ENCODE results near the gene APMAP.

The APMAP gene

DNA sequence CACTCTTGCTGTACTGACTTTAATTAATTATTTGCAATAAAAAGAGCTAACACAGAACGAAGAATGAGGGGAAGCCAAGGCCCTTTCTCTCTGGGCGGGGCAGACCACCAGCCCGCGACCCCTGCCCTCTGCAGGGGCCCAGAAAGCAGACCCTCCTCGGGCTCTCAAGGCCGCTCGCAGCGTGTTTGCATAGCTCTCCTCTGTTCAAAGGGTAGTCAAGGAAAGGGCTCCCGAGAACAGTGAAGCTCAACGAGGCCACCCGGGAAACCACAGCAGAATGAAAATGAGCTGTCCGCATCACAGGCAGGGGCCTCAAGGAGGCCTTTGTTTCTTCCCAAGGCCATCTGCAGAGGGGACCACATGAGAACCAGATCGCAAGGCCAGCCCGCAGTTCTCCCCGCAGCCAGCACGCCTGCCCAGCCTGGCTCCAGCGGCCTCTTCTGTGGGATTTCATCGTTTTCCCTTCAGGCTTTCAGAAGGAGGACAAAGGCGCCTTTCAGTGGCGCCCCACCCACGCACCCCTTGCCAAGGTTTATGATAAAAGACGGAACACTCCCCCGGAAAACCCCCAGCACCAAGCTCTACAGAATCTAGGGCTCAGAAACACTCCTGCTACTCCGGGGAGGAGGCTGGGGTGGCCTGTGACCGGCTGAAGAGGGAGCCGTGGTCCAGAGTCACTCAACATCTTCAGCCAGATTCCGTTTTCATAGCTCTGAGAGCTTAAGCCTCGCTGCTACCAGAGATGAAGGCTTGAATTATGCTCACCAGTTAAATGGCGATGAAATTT is 40.1 kb upstream of the APMAP start:
- Histone ChIP-seq H3K36me3 (ENCODE audit: control insufficient read depth in 2 of 2, insufficient read depth in 1 of 2, low read length in 2 of 2) (peaks cover 0 to 3% of the 10 kb centered on the region in 2 experiments; a peak in 1 of 3 replicates), H3K4me1 (ENCODE audit: control insufficient read depth, insufficient read depth, low read length) (peaks cover 7% of the 10 kb centered on the region), H3K27ac (ENCODE audit: extremely low read depth, low read depth, low read length) (no peak overlapping the region), H3K4me3 (ENCODE audit: low read depth, low read length) (no peak overlapping the region), H3K9me3 (ENCODE audit: control insufficient read depth, insufficient read depth, low read depth, low read length) (no peaks in the 10 kb centered on the region)
- TF ChIP-seq, protein P1, sequence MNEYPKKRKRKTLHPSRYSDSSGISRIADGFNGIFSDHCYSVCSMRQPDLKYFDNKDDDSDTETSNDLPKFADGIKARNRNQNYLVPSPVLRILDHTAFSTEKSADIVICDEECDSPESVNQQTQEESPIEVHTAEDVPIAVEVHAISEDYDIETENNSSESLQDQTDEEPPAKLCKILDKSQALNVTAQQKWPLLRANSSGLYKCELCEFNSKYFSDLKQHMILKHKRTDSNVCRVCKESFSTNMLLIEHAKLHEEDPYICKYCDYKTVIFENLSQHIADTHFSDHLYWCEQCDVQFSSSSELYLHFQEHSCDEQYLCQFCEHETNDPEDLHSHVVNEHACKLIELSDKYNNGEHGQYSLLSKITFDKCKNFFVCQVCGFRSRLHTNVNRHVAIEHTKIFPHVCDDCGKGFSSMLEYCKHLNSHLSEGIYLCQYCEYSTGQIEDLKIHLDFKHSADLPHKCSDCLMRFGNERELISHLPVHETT (tag by site-specific recombination; IDR thresholded peaks at IDR 0.05) = no peak
- TF ChIP-seq, protein P2, sequence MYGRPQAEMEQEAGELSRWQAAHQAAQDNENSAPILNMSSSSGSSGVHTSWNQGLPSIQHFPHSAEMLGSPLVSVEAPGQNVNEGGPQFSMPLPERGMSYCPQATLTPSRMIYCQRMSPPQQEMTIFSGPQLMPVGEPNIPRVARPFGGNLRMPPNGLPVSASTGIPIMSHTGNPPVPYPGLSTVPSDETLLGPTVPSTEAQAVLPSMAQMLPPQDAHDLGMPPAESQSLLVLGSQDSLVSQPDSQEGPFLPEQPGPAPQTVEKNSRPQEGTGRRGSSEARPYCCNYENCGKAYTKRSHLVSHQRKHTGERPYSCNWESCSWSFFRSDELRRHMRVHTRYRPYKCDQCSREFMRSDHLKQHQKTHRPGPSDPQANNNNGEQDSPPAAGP (tag by site-specific recombination; IDR thresholded peaks at IDR 0.05) = no peak
- TF ChIP-seq TRIM28 (IDR thresholded peaks at IDR 0.05; ENCODE audit: borderline replicate concordance, low read length) (no peak), ZNF747 (tag by site-specific recombination; IDR thresholded peaks at IDR 0.05) (no peak), ZNF623 (tag by site-specific recombination; IDR thresholded peaks at IDR 0.05) (no peak), HOXD13 (CRISPR knock-in tag; IDR thresholded peaks at IDR 0.05; ENCODE audit: borderline replicate concordance) (no peak), ZNF654 (tag by site-specific recombination; IDR thresholded peaks at IDR 0.05; ENCODE audit: low read depth) (no peak), EGR2 (tag by site-specific recombination; IDR thresholded peaks at IDR 0.05; ENCODE audit: low read depth) (peak; percentile 76), ZNF366 (tag by site-specific recombination; conservative IDR thresholded peaks at IDR 0.05) (no peak), ZNF19 (tag by site-specific recombination; IDR thresholded peaks at IDR 0.05; ENCODE audit: low read depth) (no peak), ZNF350 (tag by site-specific recombination; IDR thresholded peaks at IDR 0.05) (no peak), ZFHX2 (tag by site-specific recombination; conservative IDR thresholded peaks at IDR 0.05) (peak; percentile 68), ZNF214 (tag by site-specific recombination; IDR thresholded peaks at IDR 0.05; ENCODE audit: borderline replicate concordance) (no peak)
- TF ChIP-seq, protein P3, sequence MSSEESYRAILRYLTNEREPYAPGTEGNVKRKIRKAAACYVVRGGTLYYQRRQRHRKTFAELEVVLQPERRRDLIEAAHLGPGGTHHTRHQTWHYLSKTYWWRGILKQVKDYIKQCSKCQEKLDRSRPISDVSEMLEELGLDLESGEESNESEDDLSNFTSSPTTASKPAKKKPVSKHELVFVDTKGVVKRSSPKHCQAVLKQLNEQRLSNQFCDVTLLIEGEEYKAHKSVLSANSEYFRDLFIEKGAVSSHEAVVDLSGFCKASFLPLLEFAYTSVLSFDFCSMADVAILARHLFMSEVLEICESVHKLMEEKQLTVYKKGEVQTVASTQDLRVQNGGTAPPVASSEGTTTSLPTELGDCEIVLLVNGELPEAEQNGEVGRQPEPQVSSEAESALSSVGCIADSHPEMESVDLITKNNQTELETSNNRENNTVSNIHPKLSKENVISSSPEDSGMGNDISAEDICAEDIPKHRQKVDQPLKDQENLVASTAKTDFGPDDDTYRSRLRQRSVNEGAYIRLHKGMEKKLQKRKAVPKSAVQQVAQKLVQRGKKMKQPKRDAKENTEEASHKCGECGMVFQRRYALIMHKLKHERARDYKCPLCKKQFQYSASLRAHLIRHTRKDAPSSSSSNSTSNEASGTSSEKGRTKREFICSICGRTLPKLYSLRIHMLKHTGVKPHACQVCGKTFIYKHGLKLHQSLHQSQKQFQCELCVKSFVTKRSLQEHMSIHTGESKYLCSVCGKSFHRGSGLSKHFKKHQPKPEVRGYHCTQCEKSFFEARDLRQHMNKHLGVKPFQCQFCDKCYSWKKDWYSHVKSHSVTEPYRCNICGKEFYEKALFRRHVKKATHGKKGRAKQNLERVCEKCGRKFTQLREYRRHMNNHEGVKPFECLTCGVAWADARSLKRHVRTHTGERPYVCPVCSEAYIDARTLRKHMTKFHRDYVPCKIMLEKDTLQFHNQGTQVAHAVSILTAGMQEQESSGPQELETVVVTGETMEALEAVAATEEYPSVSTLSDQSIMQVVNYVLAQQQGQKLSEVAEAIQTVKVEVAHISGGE (tag by site-specific recombination; conservative IDR thresholded peaks at IDR 0.05; ENCODE audit: low read depth) = no peak
- TF ChIP-seq, protein P4, sequence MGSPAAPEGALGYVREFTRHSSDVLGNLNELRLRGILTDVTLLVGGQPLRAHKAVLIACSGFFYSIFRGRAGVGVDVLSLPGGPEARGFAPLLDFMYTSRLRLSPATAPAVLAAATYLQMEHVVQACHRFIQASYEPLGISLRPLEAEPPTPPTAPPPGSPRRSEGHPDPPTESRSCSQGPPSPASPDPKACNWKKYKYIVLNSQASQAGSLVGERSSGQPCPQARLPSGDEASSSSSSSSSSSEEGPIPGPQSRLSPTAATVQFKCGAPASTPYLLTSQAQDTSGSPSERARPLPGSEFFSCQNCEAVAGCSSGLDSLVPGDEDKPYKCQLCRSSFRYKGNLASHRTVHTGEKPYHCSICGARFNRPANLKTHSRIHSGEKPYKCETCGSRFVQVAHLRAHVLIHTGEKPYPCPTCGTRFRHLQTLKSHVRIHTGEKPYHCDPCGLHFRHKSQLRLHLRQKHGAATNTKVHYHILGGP (tag by site-specific recombination; IDR thresholded peaks at IDR 0.05) = no peak
- TF ChIP-seq, protein P5, sequence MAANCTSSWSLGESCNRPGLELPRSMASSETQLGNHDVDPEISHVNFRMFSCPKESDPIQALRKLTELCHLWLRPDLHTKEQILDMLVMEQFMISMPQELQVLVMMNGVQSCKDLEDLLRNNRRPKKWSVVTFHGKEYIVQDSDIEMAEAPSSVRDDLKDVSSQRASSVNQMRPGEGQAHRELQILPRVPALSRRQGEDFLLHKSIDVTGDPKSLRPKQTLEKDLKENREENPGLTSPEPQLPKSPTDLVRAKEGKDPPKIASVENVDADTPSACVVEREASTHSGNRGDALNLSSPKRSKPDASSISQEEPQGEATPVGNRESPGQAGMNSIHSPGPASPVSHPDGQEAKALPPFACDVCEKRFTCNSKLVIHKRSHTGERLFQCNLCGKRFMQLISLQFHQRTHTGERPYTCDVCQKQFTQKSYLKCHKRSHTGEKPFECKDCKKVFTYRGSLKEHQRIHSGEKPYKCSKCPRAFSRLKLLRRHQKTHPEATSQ (tag by site-specific recombination; IDR thresholded peaks at IDR 0.05) = no peak
- TF ChIP-seq, protein P6, sequence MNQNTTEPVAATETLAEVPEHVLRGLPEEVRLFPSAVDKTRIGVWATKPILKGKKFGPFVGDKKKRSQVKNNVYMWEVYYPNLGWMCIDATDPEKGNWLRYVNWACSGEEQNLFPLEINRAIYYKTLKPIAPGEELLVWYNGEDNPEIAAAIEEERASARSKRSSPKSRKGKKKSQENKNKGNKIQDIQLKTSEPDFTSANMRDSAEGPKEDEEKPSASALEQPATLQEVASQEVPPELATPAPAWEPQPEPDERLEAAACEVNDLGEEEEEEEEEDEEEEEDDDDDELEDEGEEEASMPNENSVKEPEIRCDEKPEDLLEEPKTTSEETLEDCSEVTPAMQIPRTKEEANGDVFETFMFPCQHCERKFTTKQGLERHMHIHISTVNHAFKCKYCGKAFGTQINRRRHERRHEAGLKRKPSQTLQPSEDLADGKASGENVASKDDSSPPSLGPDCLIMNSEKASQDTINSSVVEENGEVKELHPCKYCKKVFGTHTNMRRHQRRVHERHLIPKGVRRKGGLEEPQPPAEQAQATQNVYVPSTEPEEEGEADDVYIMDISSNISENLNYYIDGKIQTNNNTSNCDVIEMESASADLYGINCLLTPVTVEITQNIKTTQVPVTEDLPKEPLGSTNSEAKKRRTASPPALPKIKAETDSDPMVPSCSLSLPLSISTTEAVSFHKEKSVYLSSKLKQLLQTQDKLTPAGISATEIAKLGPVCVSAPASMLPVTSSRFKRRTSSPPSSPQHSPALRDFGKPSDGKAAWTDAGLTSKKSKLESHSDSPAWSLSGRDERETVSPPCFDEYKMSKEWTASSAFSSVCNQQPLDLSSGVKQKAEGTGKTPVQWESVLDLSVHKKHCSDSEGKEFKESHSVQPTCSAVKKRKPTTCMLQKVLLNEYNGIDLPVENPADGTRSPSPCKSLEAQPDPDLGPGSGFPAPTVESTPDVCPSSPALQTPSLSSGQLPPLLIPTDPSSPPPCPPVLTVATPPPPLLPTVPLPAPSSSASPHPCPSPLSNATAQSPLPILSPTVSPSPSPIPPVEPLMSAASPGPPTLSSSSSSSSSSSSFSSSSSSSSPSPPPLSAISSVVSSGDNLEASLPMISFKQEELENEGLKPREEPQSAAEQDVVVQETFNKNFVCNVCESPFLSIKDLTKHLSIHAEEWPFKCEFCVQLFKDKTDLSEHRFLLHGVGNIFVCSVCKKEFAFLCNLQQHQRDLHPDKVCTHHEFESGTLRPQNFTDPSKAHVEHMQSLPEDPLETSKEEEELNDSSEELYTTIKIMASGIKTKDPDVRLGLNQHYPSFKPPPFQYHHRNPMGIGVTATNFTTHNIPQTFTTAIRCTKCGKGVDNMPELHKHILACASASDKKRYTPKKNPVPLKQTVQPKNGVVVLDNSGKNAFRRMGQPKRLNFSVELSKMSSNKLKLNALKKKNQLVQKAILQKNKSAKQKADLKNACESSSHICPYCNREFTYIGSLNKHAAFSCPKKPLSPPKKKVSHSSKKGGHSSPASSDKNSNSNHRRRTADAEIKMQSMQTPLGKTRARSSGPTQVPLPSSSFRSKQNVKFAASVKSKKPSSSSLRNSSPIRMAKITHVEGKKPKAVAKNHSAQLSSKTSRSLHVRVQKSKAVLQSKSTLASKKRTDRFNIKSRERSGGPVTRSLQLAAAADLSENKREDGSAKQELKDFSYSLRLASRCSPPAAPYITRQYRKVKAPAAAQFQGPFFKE (tag by site-specific recombination; IDR thresholded peaks at IDR 0.05; ENCODE audit: borderline replicate concordance) = no peak
- CTCF ChIA-PET = no interaction called here
- POLR2A ChIA-PET = no interaction called here

Data from HEK293 (cell line).